Measurements from ENCODE around the gene CSTF3.
"Not testable (repeated sequence)": the region's sequence is repeated elsewhere in the genome, so short reads cannot be mapped to it uniquely, and the experiment has no call there.

CSTF3 gene

GRCh38 chr11:33160136-33160535, 1.1 kb downstream of the CSTF3 start:
- DNase-seq, result no peak

- DNase-seq, result not testable (repeated sequence)
Measured at GRCh38 chr11:33159378-33159867, 1.9 kb downstream of the CSTF3 start.

DNA sequence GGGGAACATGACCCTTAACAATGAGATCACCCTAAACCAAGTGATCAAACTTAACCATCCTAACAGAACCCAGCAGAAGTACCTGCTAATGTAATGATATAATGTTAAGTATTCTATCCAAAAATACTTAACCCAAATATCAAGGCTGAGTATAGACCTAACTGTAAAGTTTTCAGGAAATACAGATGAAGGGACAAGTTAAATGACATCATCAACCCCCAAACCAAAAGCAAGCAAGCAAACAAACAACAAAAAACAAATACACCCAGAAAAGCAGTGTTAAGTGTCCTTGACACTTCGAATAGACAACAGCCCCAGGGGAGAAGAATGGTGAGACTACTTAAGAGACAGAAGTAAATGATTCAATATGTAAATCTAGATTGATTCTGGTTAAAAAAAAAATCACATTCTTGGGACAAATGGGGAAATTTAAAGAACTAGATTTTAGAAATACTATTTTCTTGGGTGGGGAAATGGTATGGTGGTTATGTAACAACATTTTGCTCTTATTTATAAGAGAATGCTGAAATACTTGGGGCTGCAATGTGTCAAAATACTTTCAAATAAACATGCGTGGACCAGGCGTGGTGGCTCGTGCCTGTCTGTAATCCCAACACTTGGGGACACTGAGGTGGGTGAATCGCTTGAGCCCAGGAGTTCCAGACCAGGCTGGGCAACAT, 2.5 kb downstream of the CSTF3 start:
- no peak for DNase-seq

GRCh38 chr11:33157103-33158027, 3.9 kb downstream of the CSTF3 start:
- DNase-seq, result no peak

DNA sequence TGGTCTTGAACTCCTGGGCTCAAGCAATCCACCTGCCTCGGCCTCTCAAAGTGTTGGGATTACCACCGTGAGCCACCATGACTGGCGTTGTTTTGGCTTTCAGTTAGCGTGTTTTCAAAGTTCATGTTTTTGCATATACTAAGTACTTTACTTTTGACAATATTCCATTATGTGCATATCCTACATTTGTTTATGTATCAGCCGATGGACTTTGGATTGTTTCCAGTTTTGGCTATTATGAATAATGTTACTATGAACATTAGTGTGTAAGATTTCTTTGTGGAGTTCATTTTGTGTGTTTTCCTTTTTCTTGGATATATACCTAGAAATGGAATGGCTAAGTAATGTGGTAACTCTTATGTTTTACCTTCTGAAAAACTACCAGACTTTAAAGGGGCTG, 9.9 kb downstream of the CSTF3 start:
- no peak for DNase-seq

GRCh38 chr11:33147559-33147958, 13.7 kb downstream of the CSTF3 start:
- DNase-seq, result no peak

- no peak for DNase-seq
Measured at GRCh38 chr11:33135768-33136443, 25.4 kb downstream of the CSTF3 start.

DNA sequence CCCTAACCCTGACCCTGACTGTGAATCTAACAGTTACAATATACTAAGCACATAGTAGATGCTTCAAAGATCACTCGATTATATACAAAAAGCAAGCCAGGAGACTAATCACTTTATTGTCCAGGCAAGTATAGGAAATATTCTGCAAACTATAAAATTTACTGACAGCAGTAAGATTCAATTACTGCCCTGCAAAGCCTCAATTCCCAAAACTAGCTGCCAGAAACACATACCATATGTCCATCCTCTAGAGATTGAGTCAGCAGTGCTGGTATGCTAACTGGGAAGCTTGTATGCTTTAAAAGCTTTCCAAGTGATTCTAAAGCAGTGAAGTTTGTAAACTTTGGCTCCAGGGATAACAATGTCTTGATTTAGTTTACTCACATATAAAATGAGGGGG, 26.1 kb downstream of the CSTF3 start:
- no peak for DNase-seq

GRCh38 chr11:33134276-33134675, 27.0 kb downstream of the CSTF3 start:
- no peak for DNase-seq

GRCh38 chr11:33133761-33134160, 27.5 kb downstream of the CSTF3 start:
- no peak for DNase-seq

GRCh38 chr11:33132510-33132909, 28.8 kb downstream of the CSTF3 start:
- no peak for DNase-seq

DNA sequence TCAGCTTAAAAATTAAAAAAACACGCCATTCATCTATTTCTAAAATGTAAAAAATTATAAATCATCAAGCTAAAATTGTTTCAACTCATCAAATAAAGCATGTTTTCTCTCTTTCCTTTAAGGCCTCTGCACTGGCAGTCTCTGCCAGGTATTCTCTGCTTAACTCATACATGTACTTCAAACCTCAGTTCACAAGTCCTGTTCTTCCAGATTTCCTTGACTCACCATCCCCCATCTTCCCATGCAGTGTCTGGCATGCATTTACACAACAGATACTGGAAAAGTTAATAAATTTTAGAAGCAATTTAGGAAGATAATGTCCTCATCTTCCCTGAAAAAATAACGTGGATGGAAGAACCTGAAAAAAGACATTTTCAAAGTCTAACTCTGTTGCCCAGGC, 32.5 kb downstream of the CSTF3 start:
- DNase-seq, result no peak

DNA sequence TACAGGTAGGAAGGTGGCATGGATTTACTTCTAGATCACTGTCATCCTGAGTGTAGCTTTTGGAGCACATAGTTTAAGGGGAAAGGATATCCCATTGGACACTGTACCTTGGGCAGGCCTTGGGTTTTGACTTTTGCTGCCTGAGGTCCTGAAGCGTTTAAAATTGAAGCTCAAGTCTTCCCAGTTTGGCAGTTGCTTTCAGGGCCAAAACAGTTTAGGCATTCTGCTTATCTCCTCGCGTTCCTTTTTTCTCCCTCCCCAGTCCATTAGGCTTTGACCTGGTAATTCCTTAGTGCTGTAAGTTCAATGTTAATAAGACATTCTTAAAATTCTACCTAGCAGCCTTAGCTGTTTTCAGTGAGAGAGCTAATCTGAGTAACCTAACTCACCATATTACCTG, 35.7 kb downstream of the CSTF3 start:
- no peak for DNase-seq

DNA sequence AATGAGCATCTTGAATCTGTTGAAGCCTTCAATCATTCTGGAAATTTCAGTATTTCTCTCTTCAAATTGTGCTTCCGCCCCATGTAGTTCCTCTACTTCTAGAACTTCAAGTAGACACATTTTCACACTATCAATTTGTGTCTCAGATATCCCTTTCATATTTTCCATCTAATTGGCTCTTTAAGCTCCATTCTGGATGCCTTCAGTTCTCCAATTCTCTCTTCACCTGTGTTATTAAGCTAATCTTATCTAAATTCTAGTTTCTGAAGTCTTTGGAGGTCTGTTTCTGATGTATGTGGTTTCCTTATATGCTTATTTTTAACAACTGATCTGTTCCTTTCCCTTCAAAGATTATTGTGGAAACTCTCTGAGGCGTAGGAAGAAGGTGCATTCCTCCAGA, 36.3 kb downstream of the CSTF3 start:
- DNase-seq, result no peak

DNA sequence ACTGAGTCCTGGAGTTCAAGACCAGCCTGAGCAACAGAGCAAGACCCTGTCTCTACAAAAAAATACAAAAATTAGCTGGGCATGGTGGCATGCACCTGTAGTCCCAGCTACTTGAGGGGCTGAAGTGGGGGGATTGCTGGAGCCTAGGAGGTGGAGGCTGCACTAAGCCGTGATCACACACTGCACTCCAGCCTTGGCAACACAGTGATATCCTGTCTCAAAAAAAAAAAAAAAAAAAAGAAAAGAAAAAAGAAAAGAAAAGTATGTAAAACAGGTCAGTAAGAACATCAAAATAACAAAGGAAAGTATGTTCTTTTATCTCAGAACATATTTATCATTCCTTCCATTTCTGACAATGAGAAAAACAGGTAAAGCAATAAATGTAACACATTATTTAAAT, 38.6 kb downstream of the CSTF3 start:
- not testable (repeated sequence) for DNase-seq

DNA sequence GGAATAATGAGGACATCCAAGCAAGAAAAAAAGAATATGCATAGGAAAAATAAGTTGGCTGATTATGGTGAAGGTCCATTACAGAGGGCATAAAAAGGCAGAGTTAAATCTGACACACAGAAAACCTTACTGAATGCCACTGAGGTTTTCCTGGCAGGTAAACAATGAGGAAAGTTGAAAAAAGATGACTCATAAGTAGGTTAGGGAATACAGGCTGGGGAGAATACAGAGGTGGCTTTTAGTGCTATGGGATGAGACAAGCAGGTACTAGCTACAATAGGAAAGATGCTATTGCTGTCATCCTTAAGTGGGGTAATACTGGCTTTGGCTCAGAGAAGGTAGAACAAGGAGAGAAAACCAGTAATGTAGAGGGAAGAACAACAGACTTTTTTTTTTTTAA, 44.7 kb downstream of the CSTF3 start:
- no peak for DNase-seq

DNA sequence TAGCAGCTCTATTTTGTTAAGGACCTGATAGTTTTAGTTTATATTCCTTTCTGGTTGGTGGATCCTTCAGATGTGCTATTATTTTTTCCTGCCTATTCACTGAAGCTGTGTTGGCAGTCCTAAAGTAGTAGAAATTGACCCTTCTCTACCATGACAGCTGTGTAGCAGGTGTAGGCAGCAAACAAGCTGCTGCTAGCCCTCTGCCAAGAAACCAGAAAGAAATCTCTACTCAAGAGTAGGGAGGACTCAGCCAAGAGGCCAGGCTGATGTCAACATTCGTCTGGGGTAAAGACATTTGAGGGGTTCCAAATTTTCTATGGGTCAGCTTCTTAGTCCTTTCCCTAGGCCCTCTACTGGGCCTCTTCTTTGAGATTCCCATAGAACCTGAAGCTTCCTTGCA, 51.2 kb downstream of the CSTF3 start:
- DNase-seq, result no peak

DNA sequence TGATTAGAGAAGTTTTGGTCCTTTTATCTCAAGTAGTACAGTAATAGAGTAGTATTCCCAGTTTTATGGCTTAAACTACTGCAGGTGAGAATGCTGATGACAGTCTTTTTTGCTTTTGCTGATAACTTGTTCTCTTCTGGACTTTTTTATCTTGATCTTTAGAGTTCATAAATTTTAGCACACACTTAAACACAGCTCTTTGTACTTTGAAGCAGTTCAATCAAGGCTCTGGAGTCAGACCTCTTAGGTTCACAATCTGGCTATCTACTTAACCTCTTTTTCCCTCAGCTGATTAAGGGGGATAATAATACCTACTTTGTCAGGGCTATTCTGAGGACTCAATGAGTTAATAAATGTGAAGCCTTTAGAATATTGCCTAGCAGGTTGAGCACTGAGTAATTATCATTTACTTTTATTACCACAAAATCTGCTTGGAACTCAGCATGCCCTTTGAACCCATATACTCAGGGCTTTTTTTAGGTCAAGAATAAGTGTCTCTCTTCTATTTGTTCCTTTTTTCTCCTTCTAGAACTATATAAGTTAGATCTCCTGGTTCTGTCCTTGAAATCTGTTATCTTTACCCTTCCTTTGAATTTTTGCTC, 51.9 kb downstream of the CSTF3 start:
- no peak for DNase-seq

GRCh38 chr11:33103836-33104235, 57.4 kb downstream of the CSTF3 start:
- DNase-seq, result no peak

DNA sequence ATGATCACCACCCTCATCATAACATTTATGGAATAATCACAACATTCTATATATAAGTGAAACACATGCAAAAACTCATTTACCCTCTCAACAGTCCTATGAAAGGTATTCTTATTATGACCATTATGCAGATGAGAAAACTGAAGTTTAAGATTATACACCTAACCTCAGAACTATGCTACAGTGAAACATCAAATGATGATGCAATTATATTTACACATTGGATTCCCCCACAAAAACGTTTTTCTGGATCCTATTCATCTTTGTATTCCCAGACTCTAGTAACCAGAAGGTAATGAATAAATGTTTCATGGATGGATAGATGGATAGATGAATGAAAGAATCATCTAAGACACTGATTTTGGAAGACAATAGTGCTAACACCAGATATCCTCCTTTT, 67.1 kb downstream of the CSTF3 start:
- DNase-seq, result no peak

DNA sequence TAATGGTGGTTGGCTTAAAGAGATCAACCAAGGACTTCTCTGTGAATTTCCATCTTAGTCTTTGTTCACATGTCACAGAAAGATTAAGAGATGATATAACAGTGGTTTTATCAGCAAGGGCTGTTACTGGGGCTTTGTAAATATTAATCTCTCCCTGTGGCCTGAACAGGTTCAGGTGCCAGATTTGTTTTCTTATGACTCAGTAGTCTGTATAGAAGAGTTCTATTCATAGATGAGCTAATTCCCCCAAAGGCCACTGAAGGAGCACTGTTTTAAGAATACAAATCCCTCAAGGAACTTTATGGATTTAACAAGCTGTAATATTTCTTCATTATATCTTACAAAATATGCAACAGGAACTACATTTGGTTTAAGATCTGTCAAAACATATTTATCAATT, 71.5 kb downstream of the CSTF3 start:
- no peak for DNase-seq

DNA sequence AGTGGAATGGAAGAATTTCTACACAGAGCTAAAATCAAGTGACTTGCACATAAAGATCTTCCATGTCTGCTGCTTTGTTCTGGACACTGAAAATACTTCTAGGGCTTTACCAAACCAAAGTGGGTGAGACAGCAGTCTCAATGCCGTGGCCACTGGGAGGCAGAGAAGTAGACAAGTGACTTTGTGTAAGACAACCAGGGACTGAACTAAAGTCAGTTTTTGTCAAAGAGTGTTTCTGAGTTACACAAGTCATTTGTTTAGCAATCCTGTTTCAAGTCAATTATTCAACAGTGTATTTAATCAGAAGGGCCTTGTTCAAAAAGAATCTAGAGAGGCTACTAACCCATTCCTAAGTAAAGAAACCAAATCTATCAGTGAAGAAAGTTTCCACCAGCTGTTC, 75.3 kb downstream of the CSTF3 start:
- DNase-seq, result no peak

- DNase-seq, result no peak
Measured at GRCh38 chr11:33083918-33084317, 77.4 kb downstream of the CSTF3 start.
